WTC11 (cell line): ENCODE data around the gene NFXL1. TPM values are rescaled to one million over a fixed set of nuclear protein-coding genes. Genes with fewer than 3 reads are reported as not detected.

Experiments used
- ATAC-seq: fragments of 200-7000 bp; cut with Tn5 transposase; 2 replicates; pipeline ENCODE4 v1.10.0; 2021; ENCODE audit warnings: mild to moderate bottlenecking, moderate library complexity
- CTCF ChIA-PET: fragments of 300-600 bp; sonication (Branson Sonifier 250); formaldehyde crosslinking; loops from one replicate; lab custom pipeline; 2021; ENCODE audit warnings: antibody characterized with exemption; lab: Charles Lee
- POLR2A ChIA-PET: fragments of 350-600 bp; sonication (Branson Sonifier 250); formaldehyde crosslinking; loops from one replicate; lab custom pipeline; 2021; ENCODE audit warnings: antibody characterized with exemption; lab: Charles Lee
- DNase-seq: peaks from one replicate; pipeline ENCODE4 v3.0.0; 2021; ENCODE audit warnings: low spot score
- H3K27ac Mint-ChIP-seq: 2 replicates; pipeline ENCODE4 v1.8.0; 2021; ENCODE audit warnings: mixed read lengths
- H3K27me3 Mint-ChIP-seq: 2 replicates; pipeline ENCODE4 v1.8.0; 2021; ENCODE audit warnings: low read depth, mild to moderate bottlenecking, moderate library complexity, mixed read lengths
- H3K36me3 Mint-ChIP-seq: 2 replicates; pipeline ENCODE4 v1.8.0; 2021; ENCODE audit warnings: mixed read lengths
- H3K4me1 Mint-ChIP-seq: 2 replicates; pipeline ENCODE4 v1.8.0; 2022; ENCODE audit warnings: mixed read lengths
- H3K4me3 Mint-ChIP-seq: 2 replicates; pipeline ENCODE4 v1.8.0; 2021; ENCODE audit warnings: mild to moderate bottlenecking, moderate library complexity, mixed read lengths
- H3K9me3 Mint-ChIP-seq: 2 replicates; pipeline ENCODE4 v1.8.0; 2021; ENCODE audit warnings: mixed read lengths
- AFF4 ChIP-seq: sonication (generic); formaldehyde crosslinking; IDR thresholded peaks from 2 replicates; pipeline ENCODE4 v1.8.1; 2023; ENCODE audit warnings: mild to moderate bottlenecking, missing genetic modification reagents, borderline replicate concordance
- ATF1 ChIP-seq: sonication (generic); formaldehyde crosslinking; IDR thresholded peaks from 2 replicates; pipeline ENCODE4 v1.8.1; 2023; ENCODE audit warnings: mild to moderate bottlenecking, moderate library complexity, missing genetic modification reagents
- ATF2 ChIP-seq: sonication (generic); formaldehyde crosslinking; IDR thresholded peaks from 2 replicates; pipeline ENCODE4 v1.8.1; 2022; ENCODE audit warnings: low read depth, missing genetic modification reagents, borderline replicate concordance
- CREB1 ChIP-seq: sonication (generic); formaldehyde crosslinking; IDR thresholded peaks from 2 replicates; pipeline ENCODE4 v1.8.0; 2023; ENCODE audit warnings: mild to moderate bottlenecking, missing genetic modification reagents
- ELF4 ChIP-seq: sonication (generic); formaldehyde crosslinking; IDR thresholded peaks from 2 replicates; pipeline ENCODE4 v1.8.1; 2022; ENCODE audit warnings: low read depth, mild to moderate bottlenecking, moderate library complexity, missing genetic modification reagents
- FOXK1 ChIP-seq: sonication (generic); formaldehyde crosslinking; IDR thresholded peaks from 2 replicates; pipeline ENCODE4 v1.8.0; 2022; ENCODE audit warnings: mild to moderate bottlenecking, moderate library complexity, missing genetic modification reagents
- GABPB1 ChIP-seq: sonication (generic); formaldehyde crosslinking; IDR thresholded peaks from 2 replicates; pipeline ENCODE4 v1.8.1; 2023; ENCODE audit warnings: mild to moderate bottlenecking, missing genetic modification reagents
- HMGA2 ChIP-seq: fragments of 250-450 bp; sonication (Bioruptor Pico); IDR thresholded peaks from 2 replicates; pipeline ENCODE4 v1.4.0; 2021; ENCODE audit warnings: mild to moderate bottlenecking, moderate library complexity
- JAZF1 ChIP-seq: fragments of 250-450 bp; sonication (Bioruptor Pico); IDR thresholded peaks from 2 replicates; pipeline ENCODE4 v1.9.0; 2021; ENCODE audit warnings: moderate library complexity, mild to moderate bottlenecking, inconsistent platforms
- SMAD4 ChIP-seq: sonication (generic); formaldehyde crosslinking; IDR thresholded peaks from 2 replicates; pipeline ENCODE4 v1.8.0; 2022; ENCODE audit warnings: mild to moderate bottlenecking, missing genetic modification reagents
- STAT6 ChIP-seq: sonication (generic); formaldehyde crosslinking; conservative IDR thresholded peaks from 2 replicates; pipeline ENCODE4 v1.8.1; 2023; ENCODE audit warnings: mild to moderate bottlenecking, low read depth, missing genetic modification reagents, moderate library complexity
- TCF7 ChIP-seq: sonication (generic); formaldehyde crosslinking; IDR thresholded peaks from 2 replicates; pipeline ENCODE4 v1.8.0; 2022; ENCODE audit warnings: mild to moderate bottlenecking, low read depth, missing genetic modification reagents, moderate library complexity
- TP53 ChIP-seq: sonication (generic); formaldehyde crosslinking; IDR thresholded peaks from 2 replicates; pipeline ENCODE4 v1.8.1; 2023; ENCODE audit warnings: mild to moderate bottlenecking, missing genetic modification reagents
- ZBTB21 ChIP-seq: sonication (generic); formaldehyde crosslinking; IDR thresholded peaks from 2 replicates; pipeline ENCODE4 v1.8.1; 2023; ENCODE audit warnings: mild to moderate bottlenecking, missing genetic modification reagents, borderline replicate concordance
- ZNF396 ChIP-seq: fragments of 250-450 bp; sonication (Bioruptor Pico); IDR thresholded peaks from 2 replicates; pipeline ENCODE4 v1.8.0; 2021; ENCODE audit warnings: mild to moderate bottlenecking, moderate library complexity, borderline replicate concordance
- ZNF425 ChIP-seq: fragments of 250-450 bp; sonication (Bioruptor Pico); conservative IDR thresholded peaks from 2 replicates; pipeline ENCODE4 v1.9.0; 2021; ENCODE audit warnings: mild to moderate bottlenecking
- ZNF512 ChIP-seq: sonication (generic); formaldehyde crosslinking; IDR thresholded peaks from 2 replicates; pipeline ENCODE4 v1.8.1; 2022; ENCODE audit warnings: missing genetic modification reagents, borderline replicate concordance
- ZNF671 ChIP-seq: fragments of 250-450 bp; sonication (Bioruptor Pico); IDR thresholded peaks from 2 replicates; pipeline ENCODE4 v1.8.0; 2021; ENCODE audit warnings: mild to moderate bottlenecking
- ZSCAN18 ChIP-seq: fragments of 250-450 bp; sonication (Bioruptor Pico); IDR thresholded peaks from 2 replicates; pipeline ENCODE4 v2.1.2; 2022; ENCODE audit warnings: mild to moderate bottlenecking, moderate library complexity
- total RNA-seq: library from RNA; stranded (reverse); gene quantifications from 3 replicates; pipeline ENCODE4 v1.2.3, GENCODE V29; 2021

The NFXL1 gene
- total RNA-seq, 1 experiment from 2014 or later = 30.2 TPM

GRCh38 chr4:47914220-47914925 lies at the start of gene NFXL1 (continued):
- TF ChIP-seq ZSCAN18 (CRISPR knock-in tag) (no peak), ELF4 (no peak), GABPB1 (CRISPR knock-in tag) (no peak), AFF4 (CRISPR knock-in tag) (no peak), ZNF396 (no peak), ATF2 (no peak), JAZF1 (CRISPR knock-in tag) (no peak), ZBTB21 (CRISPR knock-in tag) (no peak), HMGA2 (no peak), ZNF512 (CRISPR knock-in tag) (no peak), ZNF671 (no peak), TP53 (CRISPR knock-in tag) (no peak), ZNF425 (CRISPR knock-in tag) (no peak), ATF1 (CRISPR knock-in tag) (no peak), CREB1 (CRISPR knock-in tag) (no peak)

- Mint-ChIP-seq H3K36me3 (no peaks in the 10 kb centered on the region), H3K9me3 (peaks cover 8% of the 10 kb centered on the region; the same call in 1 of the 2 replicates), H3K27me3 (no peaks in the 10 kb centered on the region; the same call in 1 of the 2 replicates), H3K4me1 (peaks cover 10% of the 10 kb centered on the region), H3K4me3 (no peak overlapping the region), H3K27ac (no peak overlapping the region)
- POLR2A ChIA-PET = no interaction called here
- CTCF ChIA-PET = no interaction called here
- ATAC-seq (no peak), DNase-seq (no peak)
- no peak for TF ChIP-seq FOXK1 (CRISPR knock-in tag)
- TF ChIP-seq TCF7 (CRISPR knock-in tag) = no peak
- TF ChIP-seq SMAD4 (CRISPR knock-in tag) = no peak
- TF ChIP-seq STAT6 (CRISPR knock-in tag) = no peak
- TF ChIP-seq ZNF512 (CRISPR knock-in tag) = no peak
Observed at GRCh38 chr4:47954677-47955076, 40.3 kb upstream of the NFXL1 start.
